HepG2 (cell line): Measurements from ENCODE around the gene RPS6KA3. TPM values are rescaled to one million over a fixed set of nuclear protein-coding genes. Genes with fewer than 3 reads are reported as not detected.

ENCODE experiments used
- ARID4A ChIP-seq: sonication (generic); formaldehyde crosslinking; IDR thresholded peaks from 2 replicates; pipeline ENCODE4 v1.5.0; 2020; ENCODE audit warnings: mild to moderate bottlenecking, missing genetic modification reagents, borderline replicate concordance
- CENPX ChIP-seq: sonication (generic); formaldehyde crosslinking; IDR thresholded peaks from 2 replicates; pipeline ENCODE4 v1.9.0; 2021; ENCODE audit warnings: mild to moderate bottlenecking, missing genetic modification reagents, moderate library complexity
- CREM ChIP-seq, 2 experiments: sonication (generic) in 1 of 2; formaldehyde crosslinking in 1 of 2; IDR thresholded peaks; 2 replicates each; pipeline versions ENCODE4 v1.4.0 to v1.6.1; 2016 to 2020; ENCODE audit warnings: antibody characterized with exemption in 1 of 2, mild to moderate bottlenecking in 1 of 2, missing genetic modification reagents in 1 of 2
- E2F1 ChIP-seq: sonication (generic); formaldehyde crosslinking; IDR thresholded peaks from 2 replicates; pipeline ENCODE4 v1.5.0; 2020; ENCODE audit warnings: missing genetic modification reagents
- ETV6 ChIP-seq: sonication (generic); formaldehyde crosslinking; conservative IDR thresholded peaks from 2 replicates; pipeline ENCODE4 v1.4.0; 2020; ENCODE audit warnings: missing genetic modification reagents
- GTF2F1 ChIP-seq: fragments of 150-350 bp; IDR thresholded peaks from 2 replicates; pipeline ENCODE4 v1.6.1; 2014; ENCODE audit warnings: low read length
- HIC2 ChIP-seq: sonication (generic); formaldehyde crosslinking; IDR thresholded peaks from 2 replicates; pipeline ENCODE4 v1.9.0; 2022; ENCODE audit warnings: low read depth, missing genetic modification reagents
- HNRNPL ChIP-seq: fragments of 200-400 bp; formaldehyde crosslinking; IDR thresholded peaks from 2 replicates; pipeline ENCODE4 v1.6.1; 2017; ENCODE audit warnings: mild to moderate bottlenecking, low read depth, low read length
- HOXA9 ChIP-seq: sonication (generic); formaldehyde crosslinking; IDR thresholded peaks from 2 replicates; pipeline ENCODE4 v1.8.1; 2022; ENCODE audit warnings: missing genetic modification reagents, mild to moderate bottlenecking, moderate library complexity, borderline replicate concordance
- KLF13 ChIP-seq: sonication (generic); formaldehyde crosslinking; IDR thresholded peaks from 2 replicates; pipeline ENCODE4 v1.4.0; 2020; ENCODE audit warnings: mild to moderate bottlenecking, missing genetic modification reagents
- MLXIP ChIP-seq: sonication (generic); formaldehyde crosslinking; IDR thresholded peaks from 2 replicates; pipeline ENCODE4 v1.9.0; 2021; ENCODE audit warnings: missing genetic modification reagents, borderline replicate concordance
- SRY ChIP-seq: sonication (generic); formaldehyde crosslinking; IDR thresholded peaks from 2 replicates; pipeline ENCODE4 v1.8.0; 2022; ENCODE audit warnings: mild to moderate bottlenecking, missing genetic modification reagents
- TRIM24 ChIP-seq: sonication (generic); formaldehyde crosslinking; IDR thresholded peaks from 2 replicates; pipeline ENCODE4 v1.8.0; 2022; ENCODE audit warnings: mild to moderate bottlenecking, missing genetic modification reagents
- YEATS2 ChIP-seq: sonication (generic); formaldehyde crosslinking; IDR thresholded peaks from 2 replicates; pipeline ENCODE4 v1.4.0; 2020; ENCODE audit warnings: missing genetic modification reagents, borderline replicate concordance
- YY1 ChIP-seq: IDR thresholded peaks from 2 replicates; pipeline ENCODE4 v1.6.1; 2011; ENCODE audit warnings: low read length, low read depth, moderate library complexity, mild to moderate bottlenecking; ENCODE audit not compliant: insufficient read depth, insufficient replicate concordance
- ZBTB3 ChIP-seq: sonication (generic); formaldehyde crosslinking; IDR thresholded peaks from 2 replicates; pipeline ENCODE4 v1.4.0; 2020; ENCODE audit warnings: low read depth, mild to moderate bottlenecking, moderate library complexity, missing genetic modification reagents, borderline replicate concordance
- ZFYVE20 ChIP-seq: sonication (generic); formaldehyde crosslinking; IDR thresholded peaks from 2 replicates; pipeline ENCODE4 v1.8.0; 2023; ENCODE audit warnings: low read depth, mild to moderate bottlenecking, moderate library complexity, missing genetic modification reagents, borderline replicate concordance
- ZNF720 ChIP-seq: sonication (generic); formaldehyde crosslinking; IDR thresholded peaks from 2 replicates; pipeline ENCODE4 v1.4.0; 2020; ENCODE audit warnings: missing genetic modification reagents
- ZNF772 ChIP-seq: sonication (generic); formaldehyde crosslinking; IDR thresholded peaks from 2 replicates; pipeline ENCODE4 v1.5.0; 2020; ENCODE audit warnings: mild to moderate bottlenecking, missing genetic modification reagents
- ZSCAN9 ChIP-seq: IDR thresholded peaks from 2 replicates; pipeline ENCODE4 v1.6.1; 2016; ENCODE audit warnings: borderline replicate concordance
- ZZZ3 ChIP-seq: sonication (generic); formaldehyde crosslinking; IDR thresholded peaks from 2 replicates; pipeline ENCODE4 v1.4.0; 2020; ENCODE audit warnings: missing genetic modification reagents, mild to moderate bottlenecking, borderline replicate concordance
- polyA plus RNA-seq, 8 experiments: library from polyadenylated mRNA; depleted of rRNA in 3 of 8; stranded (reverse) in 7 of 8; unstranded in 1 of 8; fragments of >200 nt; fragmentation: Illumina TruSeq in 4 of 8; extraction: Trizol in 4 of 8; gene quantifications; 2 replicates each; pipeline versions ENCODE4 v1.2.1 to v1.2.3, GENCODE V29; 2011 to 2016; ENCODE audit warnings: low read depth in 4 of 8, missing spikeins in 1 of 8, mixed read lengths in 1 of 8; ENCODE audit not compliant: insufficient read depth in 1 of 8
- total RNA-seq, 5 experiments: library from RNA; depleted of rRNA; stranded (reverse); fragments of >200 nt; fragmentation: Illumina TruSeq; extraction: Trizol; gene quantifications; 2 replicates each; pipeline ENCODE4 v1.2.3, GENCODE V29; 2016; ENCODE audit warnings: low read depth in 1 of 5

The RPS6KA3 gene
- total and polyA plus RNA-seq, 2 of the 13 experiments (the other 11 are each of a cell fraction or from before 2014, with no cell fraction given) = 314 to 357 TPM

GRCh38 chrX:20306668-20307067 lies 40.0 kb upstream of the RPS6KA3 start (continued):
- no peak for TF ChIP-seq ARID4A (CRISPR knock-in tag)
- TF ChIP-seq ZFYVE20 (CRISPR knock-in tag) = no peak
- 0 out of 2 replicates have a peak, but pooled peaks have one; percentile 39 for TF ChIP-seq TRIM24 (CRISPR knock-in tag)
- no peak for TF ChIP-seq SRY (CRISPR knock-in tag)
- TF ChIP-seq KLF13 (CRISPR knock-in tag) = no peak
- no peak for TF ChIP-seq E2F1
- TF ChIP-seq ETV6 (CRISPR knock-in tag) = no peak
- no peak for TF ChIP-seq ZBTB3 (CRISPR knock-in tag)
- TF ChIP-seq CREM (IDR thresholded peaks at IDR 0.05) = peak; percentile 52; the same call in 1 of the 2 replicates
- no peak for TF ChIP-seq CREM (CRISPR knock-in tag; IDR thresholded peaks at IDR 0.05)
- no peak for TF ChIP-seq MLXIP
- TF ChIP-seq ZSCAN9 (CRISPR knock-in tag) = no peak
- TF ChIP-seq HNRNPL = no peak
- no peak for TF ChIP-seq HIC2 (CRISPR knock-in tag)
- no peak for TF ChIP-seq CENPX (CRISPR knock-in tag)
- TF ChIP-seq ZNF720 (CRISPR knock-in tag) = no peak
- no peak for TF ChIP-seq GTF2F1
- peak; percentile 8 for TF ChIP-seq YY1
- no peak for TF ChIP-seq HOXA9
- no peak for TF ChIP-seq YEATS2 (CRISPR knock-in tag)
- no peak for TF ChIP-seq ZNF772 (CRISPR knock-in tag)
- no peak for TF ChIP-seq ZZZ3 (CRISPR knock-in tag)
